DND-41 (cell line): ENCODE measurements around the gene DPH1.

Experiments used
- ATAC-seq: fragments of 200-7000 bp; cut with Tn5 transposase; 3 replicates; pipeline ENCODE4 v1.9.1; 2021; ENCODE audit warnings: low read depth; ENCODE audit not compliant: insufficient read depth
- DNase-seq: peaks from one replicate; pipeline ENCODE4 v3.0.0-alpha.2; 2020
- H2AFZ ChIP-seq: 2 replicates; pipeline ENCODE4 v1.6.0; 2012; ENCODE audit warnings: low read depth, low read length
- H3K27ac ChIP-seq: 2 replicates; pipeline ENCODE4 v1.5.1; 2012; ENCODE audit warnings: low read length, inconsistent platforms
- H3K27me3 ChIP-seq: fragments of 200-600 bp; sonication (generic); 2 replicates; pipeline ENCODE4 v1.6.0; 2012; ENCODE audit warnings: low read length, mild to moderate bottlenecking, inconsistent platforms; ENCODE audit not compliant: insufficient read depth, poor library complexity
- H3K36me3 ChIP-seq: 2 replicates; pipeline ENCODE4 v1.5.1; 2012; ENCODE audit warnings: low read length, inconsistent platforms; ENCODE audit not compliant: insufficient read depth
- H3K4me1 ChIP-seq: 2 replicates; pipeline ENCODE4 v1.5.1; 2012; ENCODE audit warnings: mild to moderate bottlenecking, low read length; ENCODE audit not compliant: insufficient read depth
- H3K4me2 ChIP-seq: 2 replicates; pipeline ENCODE4 v1.6.0; 2012; ENCODE audit warnings: mild to moderate bottlenecking, moderate library complexity, low read length, inconsistent platforms; ENCODE audit not compliant: insufficient read depth
- H3K4me3 ChIP-seq, 2 experiments: fragments of 200-600 bp in 1 of 2; shearing (Covaris generic) in 1 of 2; 2 replicates each; pipeline ENCODE4 v1.5.1; 2012 to 2016; ENCODE audit warnings: inconsistent platforms in 2 of 2, low read length in 2 of 2, mild to moderate bottlenecking in 2 of 2, low read depth in 1 of 2, moderate library complexity in 1 of 2
- H3K79me2 ChIP-seq: 2 replicates; pipeline ENCODE4 v1.6.0; 2012; ENCODE audit warnings: low read length, inconsistent platforms; ENCODE audit not compliant: insufficient read depth
- H3K9ac ChIP-seq: 2 replicates; pipeline ENCODE4 v1.6.0; 2012; ENCODE audit warnings: low read depth, mild to moderate bottlenecking, inconsistent platforms, low read length, moderate library complexity
- H3K9me3 ChIP-seq: 2 replicates; pipeline ENCODE4 v1.5.1; 2012; ENCODE audit warnings: low read length, moderate library complexity, mild to moderate bottlenecking, inconsistent platforms; ENCODE audit not compliant: insufficient read depth, severe bottlenecking
- H4K20me1 ChIP-seq: 2 replicates; pipeline ENCODE4 v1.6.0; 2012; ENCODE audit warnings: low read length; ENCODE audit not compliant: insufficient read depth
- EZH2 ChIP-seq: IDR thresholded peaks from 3 replicates; pipeline ENCODE4 v1.6.1; 2012; ENCODE audit warnings: borderline replicate concordance, low read depth, mild to moderate bottlenecking, moderate library complexity, low read length, inconsistent platforms; ENCODE audit not compliant: severe bottlenecking
- TF ChIP-seq, protein P1 (sequence below): IDR thresholded peaks from 2 replicates; pipeline ENCODE4 v1.5.1; 2012; ENCODE audit warnings: borderline replicate concordance, low read length, moderate library complexity, mild to moderate bottlenecking; ENCODE audit not compliant: poor library complexity, severe bottlenecking; ENCODE audit errors: extremely low read depth

DPH1 gene

GRCh38 chr17:2054512-2055291, 24.7 kb downstream of the DPH1 start, which contains the start of gene HIC1:
Gene HIC1 (plus strand): TSS chr17:2055103. CDS start chr17:2056691, 1,588 bp downstream.
- peak within 1 kb of the TSS; percentile 30 to 65; a peak in 3 of 4 replicates for H3K4me3 ChIP-seq
- peaks cover 58% of the 10 kb centered on the region for H3K4me1 ChIP-seq
- H4K20me1 ChIP-seq: peaks cover 29% of the 10 kb centered on the region
- peaks cover 39% of the 10 kb centered on the region for H3K27me3 ChIP-seq
- no peak within 1 kb of the TSS for H3K27ac ChIP-seq
- H3K36me3 ChIP-seq: no peaks in the 10 kb centered on the region
- no peaks in the 10 kb centered on the region for H3K79me2 ChIP-seq
- H3K4me2 ChIP-seq: peak within 1 kb of the TSS; percentile 99
- TF ChIP-seq, protein P1, sequence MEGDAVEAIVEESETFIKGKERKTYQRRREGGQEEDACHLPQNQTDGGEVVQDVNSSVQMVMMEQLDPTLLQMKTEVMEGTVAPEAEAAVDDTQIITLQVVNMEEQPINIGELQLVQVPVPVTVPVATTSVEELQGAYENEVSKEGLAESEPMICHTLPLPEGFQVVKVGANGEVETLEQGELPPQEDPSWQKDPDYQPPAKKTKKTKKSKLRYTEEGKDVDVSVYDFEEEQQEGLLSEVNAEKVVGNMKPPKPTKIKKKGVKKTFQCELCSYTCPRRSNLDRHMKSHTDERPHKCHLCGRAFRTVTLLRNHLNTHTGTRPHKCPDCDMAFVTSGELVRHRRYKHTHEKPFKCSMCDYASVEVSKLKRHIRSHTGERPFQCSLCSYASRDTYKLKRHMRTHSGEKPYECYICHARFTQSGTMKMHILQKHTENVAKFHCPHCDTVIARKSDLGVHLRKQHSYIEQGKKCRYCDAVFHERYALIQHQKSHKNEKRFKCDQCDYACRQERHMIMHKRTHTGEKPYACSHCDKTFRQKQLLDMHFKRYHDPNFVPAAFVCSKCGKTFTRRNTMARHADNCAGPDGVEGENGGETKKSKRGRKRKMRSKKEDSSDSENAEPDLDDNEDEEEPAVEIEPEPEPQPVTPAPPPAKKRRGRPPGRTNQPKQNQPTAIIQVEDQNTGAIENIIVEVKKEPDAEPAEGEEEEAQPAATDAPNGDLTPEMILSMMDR: peak; percentile 86
- no peak for TF ChIP-seq EZH2
- ATAC-seq: peak; percentile 76
- H3K9ac ChIP-seq: peak within 1 kb of the TSS; percentile 58
- H3K9me3 ChIP-seq: no peaks in the 10 kb centered on the region
- peak; percentile 75 for DNase-seq
- peak within 1 kb of the TSS; percentile 65 for H2AFZ ChIP-seq

GRCh38 chr17:2055292-2056205, 25.6 kb downstream of the DPH1 start:
- peaks cover 29% of the 10 kb centered on the region for H4K20me1 ChIP-seq
- no peaks in the 10 kb centered on the region for H3K79me2 ChIP-seq
- H3K27ac ChIP-seq: no peak overlapping the region
- no peaks in the 10 kb centered on the region for H3K9me3 ChIP-seq
- peak overlapping the region; percentile 99 for H3K4me2 ChIP-seq
- H3K27me3 ChIP-seq: peaks cover 39% of the 10 kb centered on the region
- H3K4me3 ChIP-seq: peak overlapping the region; percentile 19 to 57; a peak in 3 of 4 replicates
- peak overlapping the region; percentile 65 for H2AFZ ChIP-seq
- peak overlapping the region; percentile 58 for H3K9ac ChIP-seq
- peaks cover 52% of the 10 kb centered on the region for H3K4me1 ChIP-seq
- TF ChIP-seq EZH2: peak; percentile 93
- TF ChIP-seq, protein P1: no peak
- peak; percentile 34 for DNase-seq
- no peaks in the 10 kb centered on the region for H3K36me3 ChIP-seq
- peak; percentile 4; the same call in 2 of the 3 replicates for ATAC-seq

DNA sequence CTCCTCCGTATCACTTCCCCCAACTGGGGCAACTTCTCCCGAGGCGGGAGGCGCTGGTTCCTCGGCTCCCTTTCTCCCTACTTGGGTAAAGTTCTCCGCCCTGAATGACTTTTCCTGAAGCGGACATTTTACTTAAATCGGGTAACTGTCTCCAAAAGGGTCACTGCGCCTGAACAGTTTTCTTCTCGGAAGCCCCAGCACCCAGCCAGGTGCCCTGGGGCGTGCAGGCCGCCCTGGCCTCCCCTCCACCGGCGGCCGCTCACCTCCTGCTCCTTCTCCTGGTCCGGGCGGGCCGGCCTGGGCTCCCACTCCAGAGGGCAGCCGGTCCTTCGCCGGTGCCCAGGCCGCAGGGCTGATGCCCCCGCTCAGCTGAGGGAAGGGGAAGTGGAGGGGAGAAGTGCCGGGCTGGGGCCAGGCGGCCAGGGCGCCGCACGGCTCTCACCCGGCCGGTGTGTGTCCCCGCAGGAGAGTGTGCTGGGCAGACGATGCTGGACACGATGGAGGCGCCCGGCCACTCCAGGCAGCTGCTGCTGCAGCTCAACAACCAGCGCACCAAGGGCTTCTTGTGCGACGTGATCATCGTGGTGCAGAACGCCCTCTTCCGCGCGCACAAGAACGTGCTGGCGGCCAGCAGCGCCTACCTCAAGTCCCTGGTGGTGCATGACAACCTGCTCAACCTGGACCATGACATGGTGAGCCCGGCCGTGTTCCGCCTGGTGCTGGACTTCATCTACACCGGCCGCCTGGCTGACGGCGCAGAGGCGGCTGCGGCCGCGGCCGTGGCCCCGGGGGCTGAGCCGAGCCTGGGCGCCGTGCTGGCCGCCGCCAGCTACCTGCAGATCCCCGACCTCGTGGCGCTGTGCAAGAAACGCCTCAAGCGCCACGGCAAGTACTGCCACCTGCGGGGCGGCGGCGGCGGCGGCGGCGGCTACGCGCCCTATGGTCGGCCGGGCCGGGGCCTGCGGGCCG, 26.5 kb downstream of the DPH1 start:
- H3K9ac ChIP-seq: no peak overlapping the region; the same call in 1 of the 2 replicates
- peaks cover 27% of the 10 kb centered on the region for H4K20me1 ChIP-seq
- no peak overlapping the region for H2AFZ ChIP-seq
- H3K27ac ChIP-seq: no peak overlapping the region
- H3K4me3 ChIP-seq: peak overlapping the region in 1 of 2 experiments; percentile 57; a peak in 1 of 4 replicates
- peaks cover 32% of the 10 kb centered on the region for H3K27me3 ChIP-seq
- ATAC-seq (no peak), DNase-seq (no peak)
- no peaks in the 10 kb centered on the region for H3K9me3 ChIP-seq
- no peak overlapping the region; the same call in 1 of the 2 replicates for H3K4me2 ChIP-seq
- H3K4me1 ChIP-seq: peaks cover 43% of the 10 kb centered on the region
- peaks cover 5% of the 10 kb centered on the region; the same call in 1 of the 2 replicates for H3K36me3 ChIP-seq
- no peaks in the 10 kb centered on the region for H3K79me2 ChIP-seq
- no peak for TF ChIP-seq EZH2
- TF ChIP-seq, protein P1: no peak
